HG02840 (cell line): Measurements from ENCODE around the gene CALD1.
A peak's percentile ranks its signal among the peaks of the same experiment; 100 is the strongest.

ENCODE experiments used
- ATAC-seq: cut with Tn5 transposase; IDR thresholded peaks from one replicate; pipeline ENCODE4 v1.9.1; 2021; ENCODE audit warnings: mild to moderate bottlenecking, moderate library complexity, moderate number of reproducible peaks; ENCODE audit not compliant: unreplicated experiment, low FRiP score

The CALD1 gene

GRCh38 chr7:134888141-134888740 lies 108.8 kb downstream of the CALD1 start:
- no peak for ATAC-seq

GRCh38 chr7:134890246-134891240 lies 111.1 kb downstream of the CALD1 start:
- ATAC-seq, result no peak

- no peak for ATAC-seq
Measured at GRCh38 chr7:134891262-134891695, 111.8 kb downstream of the CALD1 start.

GRCh38 chr7:134891696-134892678 lies 112.6 kb downstream of the CALD1 start:
- ATAC-seq, result no peak

- ATAC-seq, result no peak
Measured at GRCh38 chr7:134892963-134893362, 113.5 kb downstream of the CALD1 start.

- ATAC-seq, result no peak
Measured at GRCh38 chr7:134893920-134894319, 114.5 kb downstream of the CALD1 start.

GRCh38 chr7:134894928-134895327 lies 115.5 kb downstream of the CALD1 start:
- no peak for ATAC-seq

- ATAC-seq, result no peak
Measured at GRCh38 chr7:134896073-134896472, 116.6 kb downstream of the CALD1 start.

- no peak for ATAC-seq
Measured at GRCh38 chr7:134897936-134898335, 118.5 kb downstream of the CALD1 start.

GRCh38 chr7:134899729-134900128 lies 120.3 kb downstream of the CALD1 start:
- no peak for ATAC-seq

- ATAC-seq, result peak; percentile 73
Measured at GRCh38 chr7:134900166-134900982, 120.9 kb downstream of the CALD1 start.

GRCh38 chr7:134901389-134902020 lies 122.1 kb downstream of the CALD1 start:
- ATAC-seq, result no peak

- no peak for ATAC-seq
Measured at GRCh38 chr7:134902058-134902457, 122.6 kb downstream of the CALD1 start.

- ATAC-seq, result no peak
Measured at GRCh38 chr7:134903073-134903790, 123.8 kb downstream of the CALD1 start.

GRCh38 chr7:134905375-134905774 lies 125.9 kb downstream of the CALD1 start:
- no peak for ATAC-seq

- ATAC-seq, result no peak
Measured at GRCh38 chr7:134907000-134907399, 127.6 kb downstream of the CALD1 start.

GRCh38 chr7:134907639-134908038 lies 128.2 kb downstream of the CALD1 start:
- ATAC-seq, result no peak

GRCh38 chr7:134908289-134908688 lies 128.9 kb downstream of the CALD1 start:
- ATAC-seq, result no peak
